Measurements from ENCODE around the gene CYP46A1.

DNA sequence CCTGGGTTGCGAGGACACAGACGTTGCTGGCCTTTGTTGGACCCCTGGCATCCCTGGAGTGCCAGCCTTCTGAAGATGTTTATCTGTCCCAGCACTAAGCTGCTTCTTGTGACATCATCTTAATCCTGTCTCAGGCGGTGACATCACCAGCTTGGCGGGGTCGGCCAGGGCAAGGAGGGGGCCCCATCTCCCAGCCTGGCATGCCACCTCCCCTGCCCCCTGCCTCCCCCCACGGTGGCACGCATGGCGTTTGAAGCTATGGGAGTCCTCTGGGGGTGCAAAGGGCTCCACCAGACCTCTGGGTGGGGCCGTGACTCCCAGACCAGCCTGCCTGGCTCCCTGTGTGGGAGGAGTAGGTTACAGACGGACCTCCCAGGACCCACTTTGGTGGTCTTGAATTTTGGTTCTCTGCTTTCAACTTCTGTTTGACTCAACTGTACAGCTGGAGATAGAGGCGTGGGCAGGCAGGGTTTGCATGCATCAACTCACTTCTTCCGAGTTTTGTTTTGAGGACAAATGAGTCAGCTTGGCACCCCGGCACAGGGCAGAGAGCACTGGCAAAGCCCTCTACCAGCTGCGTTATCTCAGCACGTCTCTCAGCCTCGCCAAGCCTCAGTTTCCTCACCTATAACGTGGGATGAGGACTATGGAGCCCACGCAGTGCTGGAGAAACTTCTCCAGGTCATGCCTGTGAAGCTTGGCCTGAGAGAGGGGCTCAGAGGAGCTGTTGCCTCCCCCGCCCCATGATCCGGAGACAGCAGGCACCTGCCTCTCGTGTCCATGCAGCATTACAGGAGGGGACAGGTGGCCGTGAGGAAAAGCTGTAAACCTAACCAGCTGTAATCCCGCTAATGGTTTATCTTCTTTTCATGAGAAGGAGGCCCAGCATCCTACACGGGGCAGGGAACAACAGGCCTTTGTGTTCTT lies 70.3 kb downstream of the CYP46A1 start:
- TF ChIP-seq, protein P1, sequence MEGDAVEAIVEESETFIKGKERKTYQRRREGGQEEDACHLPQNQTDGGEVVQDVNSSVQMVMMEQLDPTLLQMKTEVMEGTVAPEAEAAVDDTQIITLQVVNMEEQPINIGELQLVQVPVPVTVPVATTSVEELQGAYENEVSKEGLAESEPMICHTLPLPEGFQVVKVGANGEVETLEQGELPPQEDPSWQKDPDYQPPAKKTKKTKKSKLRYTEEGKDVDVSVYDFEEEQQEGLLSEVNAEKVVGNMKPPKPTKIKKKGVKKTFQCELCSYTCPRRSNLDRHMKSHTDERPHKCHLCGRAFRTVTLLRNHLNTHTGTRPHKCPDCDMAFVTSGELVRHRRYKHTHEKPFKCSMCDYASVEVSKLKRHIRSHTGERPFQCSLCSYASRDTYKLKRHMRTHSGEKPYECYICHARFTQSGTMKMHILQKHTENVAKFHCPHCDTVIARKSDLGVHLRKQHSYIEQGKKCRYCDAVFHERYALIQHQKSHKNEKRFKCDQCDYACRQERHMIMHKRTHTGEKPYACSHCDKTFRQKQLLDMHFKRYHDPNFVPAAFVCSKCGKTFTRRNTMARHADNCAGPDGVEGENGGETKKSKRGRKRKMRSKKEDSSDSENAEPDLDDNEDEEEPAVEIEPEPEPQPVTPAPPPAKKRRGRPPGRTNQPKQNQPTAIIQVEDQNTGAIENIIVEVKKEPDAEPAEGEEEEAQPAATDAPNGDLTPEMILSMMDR (IDR thresholded peaks at IDR 0.05) = no peak
- TF ChIP-seq EZH2phosphoT487 (IDR thresholded peaks at IDR 0.05) (no peak), EZH2 (IDR thresholded peaks at IDR 0.05) (no peak)

All from neural progenitor cell (in vitro differentiated cells).